Psoas muscle (tissue), 8 donors: ENCODE measurements around the gene KLHL30. TPM values are rescaled to one million over a fixed set of nuclear protein-coding genes. Genes with fewer than 3 reads are reported as not detected.

Source experiments
- ATAC-seq, 4 donors: fragments of 200-7000 bp; cut with Tn5 transposase; one replicate each; pipeline ENCODE4 v1.9.1; 2020; ENCODE audit warnings: moderate library complexity in 3 of 4, mild to moderate bottlenecking in 2 of 4
- DNase-seq, 2 donors: peaks; one replicate each; pipeline ENCODE4 v3.0.0-alpha.2; 2020
- H3K27ac ChIP-seq: fragments of 200-600 bp; one replicate; pipeline ENCODE4 v1.8.0; 2022
- H3K27me3 ChIP-seq, 3 donors: fragments of 200-600 bp in 1 of 3; one replicate each; pipeline versions ENCODE4 v1.6.1 to v1.8.0; 2013 to 2022; ENCODE audit warnings: low read length in 2 of 3, mild to moderate bottlenecking in 2 of 3, moderate library complexity in 1 of 3; ENCODE audit not compliant: insufficient read depth in 3 of 3
- H3K36me3 ChIP-seq, 2 donors: fragments of 200-600 bp in 1 of 2; one replicate each; pipeline versions ENCODE4 v1.6.1 to v1.8.0; 2013 to 2022; ENCODE audit warnings: low read depth in 1 of 2, mild to moderate bottlenecking in 1 of 2, moderate library complexity in 1 of 2; ENCODE audit not compliant: insufficient read depth in 1 of 2
- H3K4me1 ChIP-seq: fragments of 200-600 bp; one replicate; pipeline ENCODE4 v1.8.0; 2022
- H3K4me3 ChIP-seq: fragments of 200-600 bp; one replicate; pipeline ENCODE4 v1.8.0; 2022; ENCODE audit warnings: mild to moderate bottlenecking
- H3K9me3 ChIP-seq: fragments of 200-600 bp; one replicate; pipeline ENCODE4 v1.8.0; 2022
- CTCF ChIP-seq: fragments of 200-600 bp; IDR thresholded peaks from one replicate; pipeline ENCODE4 v1.8.0; 2022; ENCODE audit warnings: antibody characterized with exemption
- WGBS, 3 donors: extraction: QIAGEN DNeasy Blood & Tissue Kit; methylation state at CpG; one replicate each; pipeline versions ENCODE4 v1.1.6 to v1.1.7; 2013; 5-methylcytosine and 5-hydroxymethylcytosine counted together
- intact Hi-C, 2 donors: fragments of 100-400 bp; cut with DNase I; formaldehyde crosslinking; loops; one replicate each; pipeline versions ENCODE4 v1.11.0 to v1.14.2; 2022
- polyA plus RNA-seq, 3 donors: library from polyadenylated mRNA; stranded (reverse); fragments of 200-250 nt; gene quantifications; one replicate each; pipeline ENCODE4 v1.2.3, GENCODE V29; 2013
- total RNA-seq, 4 donors: library from RNA; stranded (reverse); fragmentation: NEBNext Ultra II Directional in 2 of 4; extraction: Animal tissue kit (Norgen Biotek cat#: 25700) in 2 of 4; gene quantifications; one replicate each; pipeline versions ENCODE4 v1.2.1 to v1.2.4, GENCODE V29; 2021 to 2023
- donor health status: healthy with polysubstance abuse.
- donor health status: DM: no; HTN: no; CAD: no; lungs with moderate emphysema.
- donor health status: Bipolar disorder and iron deficiency.
- donor health status: healthy.
- donor health status: DM: yes; HTN: yes; CAD: no.
- donor health status: DM: no; HTN: no; CAD: no.
- donor health status: DM: no; HTN: no; CAD: no.
- donor health status: DM: yes; HTN: yes; CAD: no.

The KLHL30 gene
- total and polyA plus RNA-seq, 7 donors, result 67.7 to 175 (median 121) TPM

GRCh38 chr2:238168196-238169047 lies 30.0 kb downstream of the KLHL30 start:
- Histone ChIP-seq H3K9me3 (no peaks in the 10 kb centered on the region), H3K4me1 (peaks cover 9% of the 10 kb centered on the region), H3K4me3 (no peak overlapping the region), H3K36me3 (peaks cover 3 to 61% of the 10 kb centered on the region in 2 donors), H3K27me3 (peaks cover 0 to 6% (median 0%) of the 10 kb centered on the region in 3 donors), H3K27ac (no peak overlapping the region)
- DNase-seq, result no peak
- intact Hi-C loops, result no loop called here
- TF ChIP-seq CTCF, result no peak
- WGBS, 3 donors, result 85 to 87% (median 86%) methylated on average over 13 of the region's 13 CpGs
- ATAC-seq, result no peak

GRCh38 chr2:238169048-238169707 lies 30.7 kb downstream of the KLHL30 start:
- Histone ChIP-seq H3K27ac (peak overlapping the region; percentile 19), H3K4me3 (no peak overlapping the region), H3K36me3 (peaks cover 3 to 69% of the 10 kb centered on the region in 2 donors), H3K27me3 (peaks cover 0 to under 1% (median 0%) of the 10 kb centered on the region in 3 donors), H3K9me3 (no peaks in the 10 kb centered on the region), H3K4me1 (peaks cover 9% of the 10 kb centered on the region)
- 60 to 69% (median 61%) methylated on average over 6 of the region's 6 CpGs for WGBS, 3 donors
- DNase-seq (peak; percentile 47 to 60), ATAC-seq (no peak)
- TF ChIP-seq CTCF, result no peak
- intact Hi-C loops, result no loop called here

- peak overlapping the region; percentile 19 for H3K27ac ChIP-seq
- peak in 3 of 4 donors; percentile 14 to 37 (median 35) for ATAC-seq
- WGBS, 3 donors, result 67 to 70% (median 69%) methylated on average over 5 of the region's 5 CpGs
Measured at GRCh38 chr2:238169708-238170251, 31.3 kb downstream of the KLHL30 start.

More at GRCh38 chr2:238169708-238170251, 31.3 kb downstream of the KLHL30 start:
- DNase-seq, result peak in 1 of 2 donors; percentile 44
- Histone ChIP-seq H3K9me3 (no peaks in the 10 kb centered on the region), H3K4me3 (no peak overlapping the region), H3K4me1 (peaks cover 9% of the 10 kb centered on the region), H3K27me3 (no peaks in the 10 kb centered on the region), H3K36me3 (peaks cover 3 to 75% of the 10 kb centered on the region in 2 donors)
- intact Hi-C loops, result no loop called here
- TF ChIP-seq CTCF, result no peak
